HG03469 (cell line): ENCODE data around the gene AQP7.
"Not testable (repeated sequence)": the region's sequence is repeated elsewhere in the genome, so short reads cannot be mapped to it uniquely, and the experiment has no call there.

Experiments used
- ATAC-seq: cut with Tn5 transposase; IDR thresholded peaks from one replicate; pipeline ENCODE4 v1.9.1; 2021; ENCODE audit warnings: mild to moderate bottlenecking, moderate library complexity, moderate number of reproducible peaks; ENCODE audit not compliant: unreplicated experiment

Gene AQP7

GRCh38 chr9:33402371-33402770 lies at the start of gene AQP7:
Gene AQP7, minus strand, starts transcription at chr9:33402568. Its CDS starts 1,306 bp downstream, at chr9:33401262.
- ATAC-seq = not testable (repeated sequence)

- no peak for ATAC-seq
Observed at GRCh38 chr9:33450621-33451146, 48.3 kb upstream of the AQP7 start.

GRCh38 chr9:33449715-33450114 lies 47.3 kb upstream of the AQP7 start:
- no peak for ATAC-seq

GRCh38 chr9:33447799-33448553 lies 45.6 kb upstream of the AQP7 start:
- ATAC-seq = no peak

DNA sequence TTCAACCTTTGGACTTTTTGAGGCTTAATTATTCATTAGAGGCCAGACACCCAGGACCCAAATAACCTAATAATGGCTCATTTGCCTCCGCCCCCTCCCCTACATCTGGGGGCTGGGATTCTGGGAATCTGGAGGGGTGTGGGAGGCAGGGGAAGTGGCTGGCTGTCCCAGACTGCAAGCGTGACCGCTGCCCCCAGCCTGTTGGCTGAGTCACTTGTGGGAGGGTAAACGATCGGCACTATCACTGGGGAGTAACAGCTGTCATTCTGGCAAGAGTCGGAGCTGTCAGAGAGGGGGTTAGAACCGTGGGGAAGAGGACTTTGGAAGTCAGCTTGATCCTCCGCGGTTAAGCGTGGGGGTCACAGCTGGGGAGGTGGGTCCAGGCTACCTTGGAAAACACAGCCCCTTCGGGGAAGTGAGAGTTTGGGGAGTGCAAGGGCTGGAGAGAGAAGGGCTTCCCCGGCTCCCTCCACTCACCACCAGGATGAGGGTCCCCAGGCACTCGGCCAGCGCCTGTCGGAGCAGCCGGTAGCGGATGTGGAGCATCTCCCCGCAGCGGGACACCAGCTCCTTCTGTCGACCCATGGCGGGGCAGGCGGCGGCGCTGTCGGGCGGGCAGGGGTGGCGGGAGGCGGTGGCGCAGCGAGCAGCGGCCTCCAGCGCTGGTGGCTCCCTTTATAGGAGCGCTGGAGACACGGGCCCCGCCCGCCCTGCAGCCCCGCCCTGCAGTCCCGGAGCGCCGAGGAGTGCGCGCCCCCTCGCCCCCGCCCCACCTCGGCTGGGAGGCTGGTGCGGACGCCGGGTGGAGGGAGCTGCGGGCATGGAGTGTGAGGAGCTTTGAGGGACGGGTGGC lies 44.8 kb upstream of the AQP7 start, which contains the start of gene AQP3:
Gene AQP3, minus strand, starts transcription at position 648 of the 853 bp plus-strand sequence. Its CDS starts 63 bp downstream, at position 585.
- no peak for ATAC-seq

DNA sequence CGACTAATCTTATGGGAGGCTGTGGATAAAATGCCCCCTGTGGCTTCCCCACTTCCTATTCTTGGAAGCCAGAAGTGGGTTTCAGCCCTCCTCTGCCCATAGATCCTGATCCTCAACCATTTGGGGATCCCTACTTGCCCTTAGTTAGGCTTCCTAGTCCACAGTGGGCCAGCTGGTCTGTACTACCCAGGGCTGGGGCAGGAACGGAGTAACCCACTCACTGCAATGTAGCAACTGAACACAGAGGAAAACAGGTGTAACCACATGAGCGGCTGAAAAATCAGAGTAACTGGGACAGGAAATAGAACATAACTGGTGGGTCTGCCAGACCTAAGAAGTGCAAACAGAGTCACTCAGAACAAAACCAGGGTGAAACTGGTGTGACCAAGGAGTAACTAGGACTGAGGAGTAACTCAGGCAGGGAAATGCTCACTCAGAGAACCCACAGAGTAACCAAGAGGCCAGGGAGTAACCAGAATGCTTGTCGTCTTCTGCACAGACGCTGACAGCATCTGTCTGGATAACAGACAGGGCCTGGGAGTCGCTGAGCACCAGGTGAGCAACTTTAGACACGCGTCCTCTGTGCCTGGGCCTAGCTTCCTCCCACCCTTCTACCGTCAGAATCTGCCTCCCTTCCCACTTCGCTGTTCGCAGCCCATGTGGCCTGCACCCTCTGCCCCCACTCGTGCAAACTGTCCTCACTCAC lies 44.0 kb upstream of the AQP7 start:
- ATAC-seq = peak; percentile 93

DNA sequence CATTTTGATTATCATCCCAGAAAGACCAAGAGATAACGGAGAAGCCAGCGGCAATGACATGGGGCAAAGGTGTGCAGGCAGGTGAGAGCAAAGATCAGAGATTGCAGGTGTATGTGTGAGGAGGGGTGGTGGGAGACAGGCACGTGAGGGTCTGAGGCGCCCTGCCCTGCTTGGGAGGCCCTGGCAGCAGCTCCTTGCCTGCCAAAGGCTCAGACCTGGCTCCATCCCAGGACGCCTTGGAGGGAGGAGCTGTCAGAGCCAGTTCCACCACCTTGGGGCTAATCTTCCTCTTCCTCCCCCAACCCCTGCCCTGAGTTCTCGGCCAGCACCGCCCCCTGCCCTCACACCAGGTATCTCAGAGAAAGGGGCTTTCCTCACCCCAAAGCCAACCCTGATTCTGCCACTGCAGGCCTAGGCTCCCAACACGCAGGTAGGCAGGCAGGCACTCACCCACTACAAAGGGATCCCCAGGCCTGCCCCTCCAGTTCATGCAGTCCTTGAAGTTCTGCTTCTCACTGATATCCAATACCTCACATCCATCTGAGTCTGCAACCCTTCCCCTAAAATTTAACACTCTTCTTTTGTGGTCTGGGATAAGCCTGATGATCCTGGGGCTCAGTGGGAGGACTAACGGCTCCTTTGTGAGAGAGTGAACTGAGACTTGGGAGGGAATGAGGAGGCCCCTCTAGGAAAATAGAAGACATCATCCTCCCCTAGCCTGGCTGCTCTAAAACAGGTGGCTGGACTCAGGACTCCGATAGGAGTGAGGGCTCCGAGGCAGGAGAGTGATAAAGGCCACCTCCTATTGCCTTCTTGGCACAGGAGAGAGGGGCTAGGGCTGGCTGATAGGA lies 43.2 kb upstream of the AQP7 start:
- no peak for ATAC-seq

GRCh38 chr9:33443464-33444154 lies 41.2 kb upstream of the AQP7 start:
- no peak for ATAC-seq

GRCh38 chr9:33443047-33443446 lies 40.7 kb upstream of the AQP7 start:
- no peak for ATAC-seq

GRCh38 chr9:33442125-33442524 lies 39.8 kb upstream of the AQP7 start:
- no peak for ATAC-seq

- no peak for ATAC-seq
Observed at GRCh38 chr9:33440609-33441008, 38.2 kb upstream of the AQP7 start.

GRCh38 chr9:33440204-33440603 lies 37.8 kb upstream of the AQP7 start:
- no peak for ATAC-seq

DNA sequence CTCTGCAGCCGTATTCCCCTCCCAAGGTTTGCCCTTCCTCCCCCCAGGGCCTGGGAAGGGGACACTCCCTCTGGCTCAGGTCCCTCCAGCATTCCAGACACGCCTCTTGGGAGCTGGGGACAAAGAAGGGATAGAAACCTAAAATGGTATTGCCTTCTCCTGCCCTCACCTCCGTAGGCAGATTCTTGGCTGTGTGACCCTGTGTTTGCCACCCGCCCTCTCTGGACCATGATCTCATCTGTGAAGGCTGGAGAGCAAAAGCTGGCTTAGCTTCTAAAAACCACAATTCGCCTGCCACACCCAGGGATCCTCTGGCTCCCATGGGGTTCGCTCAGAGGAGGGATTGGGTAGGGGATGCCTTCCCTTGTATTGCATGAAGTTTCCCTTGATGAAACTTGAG lies 37.4 kb upstream of the AQP7 start:
- ATAC-seq = no peak

- no peak for ATAC-seq
Observed at GRCh38 chr9:33438926-33439680, 36.7 kb upstream of the AQP7 start.

- no peak for ATAC-seq
Observed at GRCh38 chr9:33437898-33438297, 35.5 kb upstream of the AQP7 start.

- no peak for ATAC-seq
Observed at GRCh38 chr9:33437205-33437604, 34.8 kb upstream of the AQP7 start.

DNA sequence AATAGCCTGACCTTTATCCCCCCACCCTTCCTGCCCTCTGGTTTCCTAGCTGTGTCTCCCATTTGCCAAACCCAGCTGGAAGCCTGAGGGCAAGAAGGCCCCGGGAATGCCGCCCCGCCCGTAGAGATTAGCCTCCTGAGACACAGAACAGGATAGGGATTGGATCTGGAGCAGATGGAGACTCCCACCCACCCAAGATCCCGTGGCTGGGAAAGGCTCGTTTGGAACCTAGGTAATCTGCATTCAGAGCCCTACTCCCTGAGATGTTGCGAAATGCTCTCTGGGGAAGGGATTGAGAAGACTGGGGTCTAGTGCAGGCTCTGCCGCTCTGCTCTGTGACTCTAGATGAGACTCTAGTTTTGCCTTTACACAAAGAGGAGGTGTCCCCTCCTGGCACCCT lies 34.1 kb upstream of the AQP7 start:
- ATAC-seq = no peak

DNA sequence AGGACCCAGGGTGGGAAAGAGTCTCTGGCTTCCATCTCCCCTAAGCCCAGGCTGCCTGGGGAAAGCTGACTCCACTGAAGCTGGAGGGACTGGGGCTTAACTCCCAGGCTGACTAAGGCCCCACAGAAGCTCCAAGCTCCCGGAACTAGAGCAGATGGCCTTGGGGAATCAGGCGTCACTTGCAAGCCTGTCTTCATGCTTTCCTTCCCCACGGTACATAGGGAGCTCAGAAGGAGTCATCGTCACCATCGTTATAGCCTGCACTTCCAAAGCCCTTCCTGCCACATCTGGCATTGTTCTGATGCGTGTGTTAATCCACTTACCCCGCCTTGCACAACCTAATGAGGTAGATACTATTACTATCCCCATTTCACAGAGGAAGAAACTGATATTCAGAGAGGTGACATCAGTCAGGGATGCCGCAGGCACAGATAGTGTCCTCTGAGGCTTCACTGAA lies 33.5 kb upstream of the AQP7 start:
- no peak for ATAC-seq
